Keratinocyte (primary cell): ENCODE data around the gene C8G. TPM values are rescaled to one million over a fixed set of nuclear protein-coding genes. Genes with fewer than 3 reads are reported as not detected.
A peak's percentile ranks its signal among the peaks of the same experiment; 100 is the strongest.

Source experiments
- DNase-seq: peaks from one replicate; pipeline ENCODE4 v3.0.0-alpha.2; 2011; ENCODE audit warnings: low read depth, missing footprints, low spot score
- FAIRE-seq: peaks from 2 replicates; lab custom pipeline; 2011; peaks lifted over from hg19 to GRCh38; lab: Jason Lieb, UNC
- H2AFZ ChIP-seq: 2 replicates; pipeline ENCODE4 v1.6.0; 2012; ENCODE audit warnings: low read length, control low read depth, inconsistent platforms; ENCODE audit not compliant: control insufficient read depth
- H3K27ac ChIP-seq: 2 replicates; pipeline ENCODE4 v1.5.1; 2011; ENCODE audit warnings: low read length; ENCODE audit not compliant: control insufficient read depth, insufficient read depth
- H3K27me3 ChIP-seq: 3 replicates; pipeline ENCODE4 v1.6.0; 2011; ENCODE audit warnings: low read length; ENCODE audit not compliant: control insufficient read depth, insufficient read depth; ENCODE audit errors: extremely low read depth
- H3K36me3 ChIP-seq, 2 experiments: 2 replicates in 1 of 2; 3 replicates in 1 of 2; pipeline ENCODE4 v1.5.1; 2011; ENCODE audit warnings: low read length in 2 of 2, mild to moderate bottlenecking in 1 of 2; ENCODE audit not compliant: control insufficient read depth in 2 of 2, insufficient read depth in 2 of 2; ENCODE audit errors: extremely low read depth in 1 of 2
- H3K4me1 ChIP-seq: 3 replicates; pipeline ENCODE4 v1.5.1; 2011; ENCODE audit warnings: low read length; ENCODE audit not compliant: control insufficient read depth, insufficient read depth; ENCODE audit errors: extremely low read depth
- H3K4me2 ChIP-seq: 3 replicates; pipeline ENCODE4 v1.6.0; 2011; ENCODE audit warnings: low read depth, low read length; ENCODE audit not compliant: control insufficient read depth, insufficient read depth; ENCODE audit errors: extremely low read depth
- H3K4me3 ChIP-seq, 3 experiments: fragments of 200-600 bp in 1 of 3; sonication (generic) in 1 of 3; 2 replicates in 2 of 3; 3 replicates in 1 of 3; pipeline ENCODE4 v1.5.1; 2011 to 2016; ENCODE audit warnings: low read length in 3 of 3, mild to moderate bottlenecking in 3 of 3, control low read depth in 2 of 3, inconsistent platforms in 1 of 3, low read depth in 1 of 3, mixed read lengths in 1 of 3, mixed run types in 1 of 3, moderate library complexity in 1 of 3; ENCODE audit not compliant: control insufficient read depth in 2 of 3, insufficient read depth in 2 of 3; ENCODE audit errors: extremely low read depth in 1 of 3
- H3K79me2 ChIP-seq: 2 replicates; pipeline ENCODE4 v1.6.0; 2012; ENCODE audit warnings: low read length; ENCODE audit not compliant: control insufficient read depth, insufficient read depth
- H3K9ac ChIP-seq: 3 replicates; pipeline ENCODE4 v1.6.0; 2011; ENCODE audit warnings: low read length; ENCODE audit not compliant: control insufficient read depth, insufficient read depth; ENCODE audit errors: extremely low read depth
- H3K9me1 ChIP-seq: 3 replicates; pipeline ENCODE4 v1.6.0; 2011; ENCODE audit warnings: low read length; ENCODE audit not compliant: control insufficient read depth, insufficient read depth; ENCODE audit errors: extremely low read depth
- H3K9me3 ChIP-seq: 2 replicates; pipeline ENCODE4 v1.5.1; 2012; ENCODE audit warnings: low read depth, low read length; ENCODE audit not compliant: control insufficient read depth
- H4K20me1 ChIP-seq: 3 replicates; pipeline ENCODE4 v1.6.0; 2011; ENCODE audit warnings: low read length; ENCODE audit not compliant: control insufficient read depth, insufficient read depth; ENCODE audit errors: extremely low read depth
- CTCF ChIP-seq, 3 experiments: IDR thresholded peaks in 1 of 3; conservative IDR thresholded peaks in 1 of 3; optimal IDR thresholded peaks in 1 of 3; 2 replicates in 2 of 3; 3 replicates in 1 of 3; pipeline versions ENCODE3 to v1.5.1; 2011; ENCODE audit warnings: low read length in 3 of 3, mild to moderate bottlenecking in 3 of 3, moderate library complexity in 2 of 3, control low read depth in 1 of 3, inconsistent platforms in 1 of 3; ENCODE audit not compliant: insufficient read depth in 2 of 3; ENCODE audit errors: extremely low read depth in 1 of 3
- EZH2 ChIP-seq: IDR thresholded peaks from one replicate; pipeline ENCODE4 v1.6.1; 2012; ENCODE audit warnings: inconsistent platforms, mild to moderate bottlenecking, low read length, moderate library complexity
- dilution Hi-C: fragments of 300-500 bp; cut with MboI; formaldehyde crosslinking; loops from one replicate; pipeline ENCODE4 v1.7.0; 2020; ENCODE audit warnings: low sequenced_read_pairs; ENCODE audit not compliant: extremely low pct_ligation_motif_present
- polyA plus RNA-seq, 5 experiments: library from polyadenylated mRNA; depleted of rRNA in 3 of 5; stranded (reverse) in 3 of 5; stranded (forward) in 1 of 5; unstranded in 1 of 5; fragments of >200 nt; gene quantifications; 1 replicate in 1 of 5; 2 replicates in 3 of 5; 3 replicates in 1 of 5; pipeline versions ENCODE4 v1.2.1 to v1.2.3, GENCODE V29; 2011 to 2012; ENCODE audit warnings: missing spikeins in 2 of 5, low read depth in 1 of 5, low replicate concordance in 1 of 5

Gene C8G
- polyA plus RNA-seq, 1 donor (not counting 4 experiments of a cell fraction or from before 2014, with no cell fraction given) = 0.24 TPM

GRCh38 chr9:136973618-136974617 lies 28.9 kb downstream of the C8G start:
- dilution Hi-C loops = no loop called here
- DNase-seq = no peak
- no peaks in the 10 kb centered on the region for H3K79me2 ChIP-seq
- H3K27ac ChIP-seq = no peak overlapping the region
- peaks cover 8% of the 10 kb centered on the region for H3K4me1 ChIP-seq
- H2AFZ ChIP-seq = no peak overlapping the region
- no peaks in the 10 kb centered on the region for H3K9me1 ChIP-seq
- no peaks in the 10 kb centered on the region for H3K27me3 ChIP-seq
- no peak overlapping the region for H3K4me2 ChIP-seq
- no peak overlapping the region for H3K9ac ChIP-seq
- no peak for FAIRE-seq
- H3K4me3 ChIP-seq = no peak overlapping the region
- H3K36me3 ChIP-seq = no peaks in the 10 kb centered on the region
- H3K9me3 ChIP-seq = no peaks in the 10 kb centered on the region
- no peaks in the 10 kb centered on the region for H4K20me1 ChIP-seq
- no peak for TF ChIP-seq CTCF (optimal IDR thresholded peaks at IDR 0.05 in 1 of 3, IDR thresholded peaks at IDR 0.05 in 1 of 3, conservative IDR thresholded peaks at IDR 0.05 in 1 of 3; ENCODE audit: extremely low read depth in 1 of 3, insufficient read depth in 2 of 3, low read length in 3 of 3)
- no peak for TF ChIP-seq EZH2

GRCh38 chr9:136974817-136975535 lies 29.9 kb downstream of the C8G start:
- no peak for TF ChIP-seq EZH2
- TF ChIP-seq CTCF (optimal IDR thresholded peaks at IDR 0.05 in 1 of 3, IDR thresholded peaks at IDR 0.05 in 1 of 3, conservative IDR thresholded peaks at IDR 0.05 in 1 of 3; ENCODE audit: extremely low read depth in 1 of 3, insufficient read depth in 2 of 3, low read length in 3 of 3) = no peak
- H3K4me1 ChIP-seq = peaks cover 8% of the 10 kb centered on the region
- no peak overlapping the region for H3K9ac ChIP-seq
- no peaks in the 10 kb centered on the region for H4K20me1 ChIP-seq
- H3K9me1 ChIP-seq = no peaks in the 10 kb centered on the region
- no peaks in the 10 kb centered on the region for H3K79me2 ChIP-seq
- H3K9me3 ChIP-seq = no peaks in the 10 kb centered on the region
- DNase-seq = no peak
- peak overlapping the region; percentile 56 for H3K4me2 ChIP-seq
- no peak overlapping the region for H3K4me3 ChIP-seq
- no peaks in the 10 kb centered on the region for H3K27me3 ChIP-seq
- peak overlapping the region; percentile 40 for H2AFZ ChIP-seq
- H3K27ac ChIP-seq = no peak overlapping the region
- FAIRE-seq = no peak
- dilution Hi-C loops = no loop called here
- no peaks in the 10 kb centered on the region for H3K36me3 ChIP-seq
